ENCODE data around the gene CD59.

DNA sequence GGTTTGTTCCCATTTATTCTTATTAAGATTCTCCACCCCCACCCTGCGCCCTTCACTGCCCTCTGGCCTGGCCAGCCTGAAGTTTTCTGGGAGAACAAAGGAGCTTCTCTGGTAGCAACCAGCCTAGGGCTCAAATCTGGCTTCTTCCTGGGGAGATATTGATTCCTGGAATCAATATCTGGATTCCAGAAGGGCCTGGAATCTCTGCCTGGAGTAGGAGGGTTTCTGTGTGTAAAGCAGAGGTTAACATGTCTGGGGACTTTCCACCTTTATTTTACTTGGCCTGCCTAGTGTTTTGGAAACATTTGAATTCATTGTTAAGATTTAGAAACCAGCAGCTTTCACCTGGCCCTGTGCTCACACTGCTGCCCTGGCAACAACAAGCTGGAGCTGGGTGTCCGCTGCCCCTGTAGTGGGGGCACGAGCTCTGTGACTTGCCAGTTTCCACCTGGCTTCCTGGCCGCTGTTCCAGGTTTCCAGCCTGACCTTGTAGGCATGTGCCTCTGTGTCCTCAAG lies 41.1 kb downstream of the CD59 start:
- no peak for TF ChIP-seq POLR2A (IDR thresholded peaks at IDR 0.05; ENCODE audit: low read depth, low read length)
- no peak for TF ChIP-seq POLR2AphosphoS5 (IDR thresholded peaks at IDR 0.05; ENCODE audit: low read depth, low read length)
